Hepatocyte (in vitro differentiated cells): ENCODE results near the gene ACP1.

Source experiments
- EZH2phosphoT487 ChIP-seq: fragments of 200-600 bp; sonication (generic); IDR thresholded peaks from one replicate; pipeline ENCODE4 v1.6.1; 2018; ENCODE audit warnings: antibody characterized with exemption, mild to moderate bottlenecking, low read depth, moderate library complexity; ENCODE audit not compliant: unreplicated experiment, severe bottlenecking
- TF ChIP-seq, protein P1 (sequence below): fragments of 200-600 bp; sonication (generic); IDR thresholded peaks from 2 replicates; pipeline ENCODE4 v1.5.1; 2016; ENCODE audit warnings: antibody characterized with exemption, mild to moderate bottlenecking; ENCODE audit not compliant: poor library complexity

DNA sequence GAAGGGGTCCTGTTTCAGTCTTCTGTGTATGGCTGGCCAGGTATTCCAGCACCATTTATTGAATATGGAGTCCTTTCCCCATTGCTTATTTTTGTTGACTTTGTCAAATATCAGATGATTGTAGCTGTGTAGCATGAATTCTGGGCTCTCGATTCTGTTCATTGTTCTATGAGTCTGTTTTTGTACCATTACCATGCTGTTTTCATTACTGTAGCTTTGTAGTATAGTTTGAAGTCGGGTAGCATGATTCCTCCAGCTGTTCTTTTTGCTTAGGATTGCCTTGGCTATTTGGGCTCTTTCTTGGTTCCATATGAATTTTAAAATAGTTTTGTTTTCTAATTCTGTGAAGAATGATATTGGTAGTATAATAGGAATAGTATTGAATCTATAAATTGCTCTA lies 6.9 kb upstream of the ACP1 start:
- TF ChIP-seq, protein P1, sequence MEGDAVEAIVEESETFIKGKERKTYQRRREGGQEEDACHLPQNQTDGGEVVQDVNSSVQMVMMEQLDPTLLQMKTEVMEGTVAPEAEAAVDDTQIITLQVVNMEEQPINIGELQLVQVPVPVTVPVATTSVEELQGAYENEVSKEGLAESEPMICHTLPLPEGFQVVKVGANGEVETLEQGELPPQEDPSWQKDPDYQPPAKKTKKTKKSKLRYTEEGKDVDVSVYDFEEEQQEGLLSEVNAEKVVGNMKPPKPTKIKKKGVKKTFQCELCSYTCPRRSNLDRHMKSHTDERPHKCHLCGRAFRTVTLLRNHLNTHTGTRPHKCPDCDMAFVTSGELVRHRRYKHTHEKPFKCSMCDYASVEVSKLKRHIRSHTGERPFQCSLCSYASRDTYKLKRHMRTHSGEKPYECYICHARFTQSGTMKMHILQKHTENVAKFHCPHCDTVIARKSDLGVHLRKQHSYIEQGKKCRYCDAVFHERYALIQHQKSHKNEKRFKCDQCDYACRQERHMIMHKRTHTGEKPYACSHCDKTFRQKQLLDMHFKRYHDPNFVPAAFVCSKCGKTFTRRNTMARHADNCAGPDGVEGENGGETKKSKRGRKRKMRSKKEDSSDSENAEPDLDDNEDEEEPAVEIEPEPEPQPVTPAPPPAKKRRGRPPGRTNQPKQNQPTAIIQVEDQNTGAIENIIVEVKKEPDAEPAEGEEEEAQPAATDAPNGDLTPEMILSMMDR = no peak
- TF ChIP-seq EZH2phosphoT487 = no peak
